HepG2 (cell line): ENCODE data around the gene TWNK. TPM values are rescaled to one million over a fixed set of nuclear protein-coding genes. Genes with fewer than 3 reads are reported as not detected.

Experiments used
- ARNTL ChIP-seq: sonication (generic); formaldehyde crosslinking; IDR thresholded peaks from 2 replicates; pipeline ENCODE4 v1.4.0; 2020; ENCODE audit warnings: mild to moderate bottlenecking, missing genetic modification reagents
- BCL3 ChIP-seq: sonication (generic); formaldehyde crosslinking; IDR thresholded peaks from 2 replicates; pipeline ENCODE4 v1.5.1; 2020; ENCODE audit warnings: mild to moderate bottlenecking, missing genetic modification reagents, moderate library complexity
- DBP ChIP-seq: sonication (generic); formaldehyde crosslinking; IDR thresholded peaks from 2 replicates; pipeline ENCODE4 v1.4.0; 2020; ENCODE audit warnings: missing genetic modification reagents; ENCODE audit errors: not compliant biosample characterization
- FOXP4 ChIP-seq: sonication (generic); formaldehyde crosslinking; IDR thresholded peaks from 2 replicates; pipeline ENCODE4 v1.4.0; 2020; ENCODE audit warnings: missing genetic modification reagents
- KMT2A ChIP-seq: sonication (generic); formaldehyde crosslinking; IDR thresholded peaks from 2 replicates; pipeline ENCODE4 v1.4.0; 2020; ENCODE audit warnings: missing genetic modification reagents
- NFE2L1 ChIP-seq: sonication (generic); formaldehyde crosslinking; IDR thresholded peaks from 2 replicates; pipeline ENCODE4 v1.4.0; 2020; ENCODE audit warnings: missing genetic modification reagents, mild to moderate bottlenecking, borderline replicate concordance
- PPARG ChIP-seq: conservative IDR thresholded peaks from 2 replicates; pipeline ENCODE4 v1.6.1; 2016; ENCODE audit warnings: missing biosample characterization, missing genetic modification reagents
- RERE ChIP-seq: IDR thresholded peaks from 2 replicates; pipeline ENCODE4 v1.6.1; 2016; ENCODE audit warnings: low read depth, missing genetic modification reagents, missing compliant biosample characterization
- RFX3 ChIP-seq: IDR thresholded peaks from 2 replicates; pipeline ENCODE4 v1.6.1; 2016; ENCODE audit warnings: missing biosample characterization, missing genetic modification reagents
- RXRA ChIP-seq: sonication (generic); formaldehyde crosslinking; IDR thresholded peaks from 2 replicates; pipeline ENCODE4 v1.5.1; 2020; ENCODE audit warnings: missing genetic modification reagents
- TAF1 ChIP-seq: sonication (generic); formaldehyde crosslinking; IDR thresholded peaks from 2 replicates; pipeline ENCODE4 v1.4.0; 2020; ENCODE audit warnings: missing genetic modification reagents
- ZHX1 ChIP-seq: sonication (generic); formaldehyde crosslinking; IDR thresholded peaks from 2 replicates; pipeline ENCODE4 v1.8.1; 2022; ENCODE audit warnings: low read depth, mild to moderate bottlenecking, missing genetic modification reagents
- ZNF234 ChIP-seq: sonication (generic); formaldehyde crosslinking; conservative IDR thresholded peaks from 2 replicates; pipeline ENCODE4 v1.5.1; 2020; ENCODE audit warnings: mild to moderate bottlenecking, missing genetic modification reagents
- ZNF784 ChIP-seq: sonication (generic); formaldehyde crosslinking; IDR thresholded peaks from 2 replicates; pipeline ENCODE4 v1.5.1; 2020; ENCODE audit warnings: missing genetic modification reagents, mild to moderate bottlenecking, borderline replicate concordance
- polyA plus RNA-seq, 8 experiments: library from polyadenylated mRNA; depleted of rRNA in 3 of 8; stranded (reverse) in 7 of 8; unstranded in 1 of 8; fragments of >200 nt; fragmentation: Illumina TruSeq in 4 of 8; extraction: Trizol in 4 of 8; gene quantifications; 2 replicates each; pipeline versions ENCODE4 v1.2.1 to v1.2.3, GENCODE V29; 2011 to 2016; ENCODE audit warnings: low read depth in 4 of 8, missing spikeins in 1 of 8, mixed read lengths in 1 of 8; ENCODE audit not compliant: insufficient read depth in 1 of 8
- total RNA-seq, 5 experiments: library from RNA; depleted of rRNA; stranded (reverse); fragments of >200 nt; fragmentation: Illumina TruSeq; extraction: Trizol; gene quantifications; 2 replicates each; pipeline ENCODE4 v1.2.3, GENCODE V29; 2016; ENCODE audit warnings: low read depth in 1 of 5

TWNK gene
- total and polyA plus RNA-seq, 2 of the 13 experiments (the other 11 are each of a cell fraction or from before 2014, with no cell fraction given), result 10.7 to 16.5 TPM

- TF ChIP-seq PPARG (CRISPR knock-in tag) (peak; percentile 69), RXRA (CRISPR knock-in tag) (peak; percentile 9; the same call in 1 of the 2 replicates), ZNF784 (0 out of 2 replicates have a peak, but pooled peaks have one; percentile 17), TAF1 (0 out of 2 replicates have a peak, but pooled peaks have one; percentile 4), DBP (CRISPR knock-in tag) (no peak), NFE2L1 (CRISPR knock-in tag) (no peak), KMT2A (CRISPR knock-in tag) (no peak), FOXP4 (peak; percentile 26), ARNTL (CRISPR knock-in tag) (no peak), ZHX1 (0 out of 2 replicates have a peak, but pooled peaks have one; percentile 45), BCL3 (CRISPR knock-in tag) (0 out of 2 replicates have a peak, but pooled peaks have one; percentile 32), ZNF234 (CRISPR knock-in tag) (0 out of 2 replicates have a peak, but pooled peaks have one; percentile 5), RFX3 (CRISPR knock-in tag) (peak; percentile 54; the same call in 1 of the 2 replicates), RERE (CRISPR knock-in tag) (no peak)
Observed at GRCh38 chr10:101031796-101032636, 44.7 kb downstream of the TWNK start (continued).
